GM21619 (cell line): Measurements from ENCODE around the gene RILPL1.
"Not testable (repeated sequence)": the region's sequence is repeated elsewhere in the genome, so short reads cannot be mapped to it uniquely, and the experiment has no call there.

Experiments
- ATAC-seq: cut with Tn5 transposase; IDR thresholded peaks from one replicate; pipeline ENCODE4 v1.9.1; 2021; ENCODE audit not compliant: unreplicated experiment

The RILPL1 gene, protein sequence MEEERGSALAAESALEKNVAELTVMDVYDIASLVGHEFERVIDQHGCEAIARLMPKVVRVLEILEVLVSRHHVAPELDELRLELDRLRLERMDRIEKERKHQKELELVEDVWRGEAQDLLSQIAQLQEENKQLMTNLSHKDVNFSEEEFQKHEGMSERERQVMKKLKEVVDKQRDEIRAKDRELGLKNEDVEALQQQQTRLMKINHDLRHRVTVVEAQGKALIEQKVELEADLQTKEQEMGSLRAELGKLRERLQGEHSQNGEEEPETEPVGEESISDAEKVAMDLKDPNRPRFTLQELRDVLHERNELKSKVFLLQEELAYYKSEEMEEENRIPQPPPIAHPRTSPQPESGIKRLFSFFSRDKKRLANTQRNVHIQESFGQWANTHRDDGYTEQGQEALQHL

DNA sequence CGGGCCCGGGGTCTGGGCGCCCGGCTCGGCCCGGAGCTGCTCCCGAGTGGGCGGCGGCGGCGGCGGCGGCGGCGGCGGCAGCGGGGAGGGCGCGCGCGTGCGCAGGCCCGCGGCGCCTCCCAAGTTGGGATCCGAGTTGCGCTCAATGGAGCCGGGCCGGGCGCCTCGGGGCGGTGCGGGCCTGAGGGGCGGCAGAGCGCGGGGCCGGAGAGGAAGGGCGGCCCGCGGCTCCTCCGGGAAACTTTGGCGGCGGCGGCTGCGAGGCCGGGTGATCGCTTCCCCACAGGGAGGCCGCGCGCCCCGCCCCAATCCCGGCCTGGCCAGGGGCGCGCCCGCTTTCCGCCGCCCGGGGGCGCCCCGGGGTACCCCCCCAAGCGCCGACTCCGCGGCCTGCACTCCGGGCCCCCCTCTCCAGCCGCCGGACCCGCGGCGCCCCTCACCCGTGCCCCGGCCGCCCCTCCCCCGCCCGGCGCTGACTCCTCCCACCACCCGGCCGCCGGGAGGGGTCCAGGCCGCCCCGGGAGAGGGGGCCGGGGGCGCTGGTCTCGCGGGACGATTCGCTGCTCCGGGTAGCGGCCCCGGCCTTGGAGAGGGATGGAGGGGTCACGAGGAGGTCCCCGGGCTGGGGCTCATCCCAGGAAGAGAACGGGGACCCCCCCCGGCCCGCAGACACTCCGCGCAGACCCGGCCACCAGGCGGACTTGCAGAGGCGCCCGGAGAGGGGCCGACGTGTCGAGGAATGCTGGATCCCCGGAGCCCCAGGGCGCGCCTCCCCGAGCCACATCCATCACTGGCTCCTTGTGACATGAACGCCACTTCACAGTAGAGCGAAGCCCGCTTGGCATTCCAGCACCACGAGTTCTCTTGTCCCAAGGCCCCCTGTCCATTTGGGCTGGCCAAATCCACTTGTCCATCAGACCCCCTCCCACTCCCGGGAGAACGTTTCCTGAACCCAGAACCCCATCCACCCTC, at the start of gene RILPL1:
RILPL1 (minus strand) TSS at position 48 of the 972 bp plus-strand sequence. CDS start 237 bp downstream, outside the sequence.
- no peak for ATAC-seq

DNA sequence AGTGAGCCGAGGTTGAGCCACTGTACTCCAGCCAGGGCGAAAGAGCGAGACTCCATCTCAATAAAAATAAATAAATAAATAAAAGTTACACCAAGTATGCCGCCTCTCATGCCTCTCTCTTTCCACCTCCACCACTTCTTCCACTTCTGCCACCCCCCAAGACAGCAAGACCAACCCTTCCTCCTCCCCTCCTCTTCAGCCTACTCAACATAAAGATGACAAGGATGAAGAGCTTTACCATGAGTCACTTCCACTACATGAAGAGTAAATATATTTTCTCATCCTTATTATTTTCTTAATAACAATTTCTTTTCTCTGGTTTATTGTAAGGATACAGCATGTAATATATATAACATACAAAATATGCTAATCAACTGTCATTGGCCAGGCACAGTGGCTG, 47.3 kb upstream of the RILPL1 start:
- no peak for ATAC-seq

DNA sequence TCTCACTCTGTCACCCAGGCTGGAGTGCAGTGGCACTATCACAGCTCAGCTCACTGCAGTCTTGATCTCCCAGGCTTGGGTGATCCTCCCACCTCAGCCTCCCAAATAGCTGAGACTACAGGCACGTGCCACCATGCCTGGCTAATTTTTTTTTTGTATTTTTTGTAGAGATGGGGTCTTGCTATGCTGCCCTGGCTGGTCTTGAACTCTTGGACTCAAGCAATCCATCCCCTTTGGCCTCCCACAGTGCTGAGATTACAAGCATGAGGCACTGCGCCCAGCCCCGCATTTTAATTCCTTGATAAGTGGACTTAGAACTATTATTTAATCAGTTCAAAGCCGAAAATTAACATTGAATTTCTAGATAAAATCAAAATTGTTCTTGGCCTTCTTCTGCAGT, 45.3 kb upstream of the RILPL1 start:
- not testable (repeated sequence) for ATAC-seq

DNA sequence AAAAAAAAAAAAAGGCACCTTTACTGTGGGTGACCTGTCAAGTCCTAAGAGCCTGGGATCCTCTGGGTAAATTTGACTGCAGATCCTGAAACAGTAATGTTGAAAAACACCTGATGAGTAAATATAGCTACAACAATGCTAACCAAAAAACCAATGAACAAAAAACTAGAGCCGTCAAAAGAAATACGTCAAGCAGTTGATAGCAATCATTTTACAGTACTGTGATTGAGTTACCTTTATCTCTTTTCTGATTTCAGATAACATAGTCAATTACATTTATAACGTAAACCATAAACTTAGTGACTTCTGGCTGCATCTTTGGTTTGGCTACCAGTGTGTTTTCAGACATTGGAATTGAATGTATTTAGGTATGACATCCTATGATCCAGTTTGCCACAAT, 44.7 kb upstream of the RILPL1 start:
- ATAC-seq: no peak

DNA sequence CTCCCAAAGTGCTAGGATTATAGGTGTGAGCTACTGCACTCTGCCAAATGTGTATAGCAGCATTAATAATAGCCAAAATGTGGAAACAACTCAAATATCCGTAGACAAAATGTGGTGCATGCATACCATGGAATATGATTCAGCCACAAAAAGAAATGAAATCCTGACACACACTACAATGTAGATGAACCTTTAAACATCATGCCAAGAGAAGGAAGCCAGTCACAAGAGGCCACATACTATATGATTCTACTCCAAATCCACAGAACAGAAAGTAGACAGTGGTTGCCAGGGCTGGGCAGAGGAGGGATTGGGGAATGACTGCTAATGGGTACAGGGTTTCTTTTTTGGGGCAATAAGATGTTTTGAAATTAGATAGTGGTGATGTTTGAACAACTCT, 43.1 kb upstream of the RILPL1 start:
- no peak for ATAC-seq

DNA sequence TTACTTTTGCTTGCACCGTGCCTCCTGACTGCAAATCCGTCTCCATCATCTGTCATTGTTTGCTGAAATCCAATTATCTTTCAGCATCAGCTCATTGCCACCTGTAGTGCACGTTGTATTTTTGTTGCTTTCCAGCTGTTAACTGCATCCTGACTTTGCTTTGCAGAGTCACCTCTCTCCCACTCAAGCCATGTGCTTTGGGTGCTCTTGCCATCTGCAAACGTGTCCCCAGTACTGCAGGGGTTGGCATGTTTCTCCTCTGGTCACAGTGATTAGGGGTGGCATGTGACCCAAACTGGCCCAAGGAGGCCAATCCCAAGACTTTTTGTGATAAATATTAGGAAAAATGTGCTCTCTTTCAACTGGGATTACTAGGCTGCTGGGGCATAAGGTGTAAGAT, 40.4 kb upstream of the RILPL1 start:
- no peak for ATAC-seq

DNA sequence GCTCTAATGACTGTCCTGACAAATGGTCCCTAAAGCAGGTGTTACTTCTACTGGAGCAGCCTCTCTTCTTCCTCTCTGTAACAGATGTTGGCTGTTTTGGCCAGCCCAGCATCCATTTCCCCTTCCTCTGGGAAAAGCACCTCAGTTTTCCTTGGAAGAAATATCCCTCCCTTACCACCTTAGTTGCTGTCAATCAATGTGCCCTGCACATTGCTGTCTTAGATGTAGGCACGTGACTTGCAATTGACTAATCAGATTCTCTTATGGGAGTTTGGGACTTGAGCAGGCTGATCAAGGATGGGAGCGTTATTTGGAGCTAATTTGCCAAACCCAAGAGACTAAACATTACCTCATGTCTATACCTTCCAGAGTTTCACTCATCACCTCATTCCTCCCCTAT, 38.9 kb upstream of the RILPL1 start:
- no peak for ATAC-seq

DNA sequence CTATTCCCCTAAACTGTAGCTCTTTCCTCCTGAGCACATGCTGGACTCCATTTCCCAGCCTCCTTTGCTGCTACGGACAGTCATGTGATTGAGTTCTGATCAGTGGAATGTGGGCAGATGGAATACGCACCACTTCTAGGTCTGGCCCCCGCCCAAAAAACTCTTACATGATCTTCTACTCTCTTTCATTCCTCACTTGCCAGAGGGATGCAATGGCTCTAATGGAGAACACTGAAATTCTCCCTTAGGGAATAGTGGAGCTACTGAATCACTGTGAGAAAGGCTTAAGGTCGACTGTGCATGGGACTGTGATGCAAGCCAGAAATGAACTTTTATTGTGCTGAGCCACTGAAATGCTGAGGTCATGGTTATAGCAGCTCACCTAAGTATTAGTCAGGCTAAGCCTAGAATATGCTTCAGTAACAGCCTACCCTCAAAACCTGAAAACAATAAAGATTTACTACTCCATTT, 37.9 kb upstream of the RILPL1 start:
- no peak for ATAC-seq

DNA sequence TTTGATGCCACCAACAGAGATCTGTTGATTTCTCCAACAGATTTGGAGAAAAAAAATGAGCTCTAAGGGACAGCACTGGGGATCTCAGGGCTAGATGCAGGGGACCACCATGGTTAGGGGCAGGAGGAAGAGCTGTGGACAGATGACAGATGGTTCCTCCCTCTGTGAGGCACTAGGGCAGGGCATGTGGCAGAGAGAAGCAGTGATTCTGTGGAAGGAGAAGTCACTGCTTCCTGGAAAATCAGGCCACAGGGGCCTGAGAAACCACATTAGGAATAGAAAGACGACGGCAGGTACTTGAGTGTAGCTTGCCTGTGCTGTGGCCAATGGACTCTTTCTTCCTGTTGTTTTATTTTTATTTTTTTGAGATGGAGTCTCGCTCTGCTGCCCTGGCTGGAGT, 25.9 kb upstream of the RILPL1 start:
- no peak for ATAC-seq

DNA sequence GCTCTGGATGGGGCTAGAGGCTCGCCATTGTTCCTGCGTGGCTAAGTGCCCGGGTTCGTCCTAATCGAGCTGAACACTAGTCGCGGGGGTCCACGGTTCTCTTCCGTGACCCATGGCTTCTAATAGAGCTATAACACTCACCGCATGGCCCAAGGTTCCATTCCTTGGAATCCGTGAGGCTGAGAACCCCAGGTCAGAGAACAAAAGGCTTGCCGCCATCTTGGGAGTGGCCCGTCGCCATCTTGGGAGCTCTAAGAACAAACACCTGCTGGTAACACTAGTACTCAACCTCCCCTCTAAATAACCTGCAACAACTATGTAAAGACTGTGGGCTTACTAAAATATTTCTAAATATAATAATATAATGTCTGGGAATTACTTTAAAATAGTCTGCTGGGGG, 25.0 kb upstream of the RILPL1 start:
- ATAC-seq: not testable (repeated sequence)

DNA sequence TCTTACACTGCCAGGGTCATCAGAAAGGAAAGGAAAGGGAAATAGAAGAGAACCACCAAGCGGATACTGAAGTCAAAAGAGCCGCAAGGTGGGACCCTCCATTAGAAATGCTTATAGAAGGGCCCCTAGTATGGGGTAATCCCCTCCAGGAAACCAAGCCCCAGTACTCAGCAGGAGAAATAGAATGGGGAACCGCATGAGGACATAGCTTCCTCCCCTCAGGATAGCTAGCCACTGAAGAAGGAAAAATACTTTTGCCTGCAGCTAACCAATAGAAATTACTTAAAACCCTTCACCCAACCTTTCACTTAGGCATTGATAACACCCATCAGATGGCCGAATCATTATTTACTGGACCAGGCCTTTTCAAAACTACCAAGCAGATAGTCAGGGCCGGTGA, 21.3 kb upstream of the RILPL1 start:
- not testable (repeated sequence) for ATAC-seq

DNA sequence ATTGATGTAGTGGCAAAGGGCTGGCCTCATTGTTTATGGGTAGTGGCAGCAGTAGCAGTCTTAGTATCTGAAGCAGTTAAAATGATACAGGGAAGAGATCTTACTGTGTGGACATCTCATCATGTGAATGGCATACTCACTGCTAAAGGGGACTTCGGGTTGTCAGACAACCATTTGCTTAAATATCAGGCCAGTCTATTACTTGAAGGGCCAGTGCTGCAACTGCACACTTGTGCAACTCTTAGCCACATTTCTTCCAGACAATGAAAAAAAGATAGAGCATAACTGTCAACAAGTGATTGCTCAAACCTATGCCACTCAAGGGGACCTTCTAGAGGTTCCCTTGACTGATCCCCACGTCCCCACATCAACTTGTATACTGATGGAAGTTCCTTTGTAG, 20.6 kb upstream of the RILPL1 start:
- not testable (repeated sequence) for ATAC-seq

DNA sequence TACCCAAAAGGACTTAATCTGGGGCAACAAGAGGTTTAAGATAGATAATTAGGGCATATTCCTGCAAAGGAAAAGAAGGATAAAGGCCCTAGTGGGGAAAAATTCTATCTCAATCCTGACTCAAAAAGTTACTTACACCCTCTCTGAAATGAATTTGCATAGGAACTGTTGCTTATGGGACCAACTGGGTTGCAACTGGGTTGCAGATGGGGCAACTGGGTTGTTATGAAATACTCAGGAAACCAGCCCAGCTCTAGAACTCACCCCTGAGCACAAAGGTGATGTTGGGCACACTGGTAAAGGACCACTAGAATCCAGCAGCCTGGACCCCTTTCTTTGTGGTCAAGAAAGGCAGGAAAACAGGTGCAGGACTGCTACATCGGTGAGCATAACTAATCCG, 17.2 kb upstream of the RILPL1 start:
- no peak for ATAC-seq

DNA sequence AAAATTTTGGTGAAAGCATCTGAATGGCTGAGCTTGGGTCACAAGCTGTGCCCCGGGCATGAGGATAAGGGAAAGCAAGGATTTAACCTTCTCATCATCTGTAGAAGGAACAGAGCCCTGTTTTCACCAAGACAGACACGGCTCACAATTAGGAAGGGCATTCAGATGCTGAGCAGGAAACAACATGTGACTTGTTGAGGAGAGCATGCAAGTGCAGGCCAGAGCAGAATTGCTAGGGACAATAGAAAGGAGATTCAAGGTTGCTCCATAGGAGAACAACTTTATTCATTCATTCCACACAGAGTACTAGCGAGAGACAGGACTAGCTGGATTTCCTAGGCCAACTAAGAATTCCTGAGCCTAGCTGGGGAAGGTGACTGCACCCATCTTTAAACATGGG, 14.6 kb upstream of the RILPL1 start:
- ATAC-seq: no peak

DNA sequence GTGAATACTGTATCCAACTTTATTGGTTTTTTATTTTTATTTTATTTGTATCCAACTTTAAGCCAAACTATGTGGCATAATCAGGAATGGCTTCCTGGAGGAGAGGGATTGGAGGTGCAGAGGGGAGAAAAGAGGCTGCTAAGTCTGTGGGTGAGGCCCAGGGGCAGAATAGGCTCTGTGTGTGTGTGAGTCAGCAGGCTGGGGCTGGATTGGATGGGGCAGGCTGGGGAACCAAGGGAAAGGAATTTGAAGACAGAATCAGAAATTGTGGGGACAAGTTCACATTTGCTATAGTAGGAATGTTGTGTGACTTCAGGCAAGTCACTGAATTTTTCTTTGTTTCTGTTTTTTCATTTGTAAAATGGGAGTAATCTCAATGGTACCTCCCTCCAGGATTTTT, 12.8 kb upstream of the RILPL1 start:
- no peak for ATAC-seq

DNA sequence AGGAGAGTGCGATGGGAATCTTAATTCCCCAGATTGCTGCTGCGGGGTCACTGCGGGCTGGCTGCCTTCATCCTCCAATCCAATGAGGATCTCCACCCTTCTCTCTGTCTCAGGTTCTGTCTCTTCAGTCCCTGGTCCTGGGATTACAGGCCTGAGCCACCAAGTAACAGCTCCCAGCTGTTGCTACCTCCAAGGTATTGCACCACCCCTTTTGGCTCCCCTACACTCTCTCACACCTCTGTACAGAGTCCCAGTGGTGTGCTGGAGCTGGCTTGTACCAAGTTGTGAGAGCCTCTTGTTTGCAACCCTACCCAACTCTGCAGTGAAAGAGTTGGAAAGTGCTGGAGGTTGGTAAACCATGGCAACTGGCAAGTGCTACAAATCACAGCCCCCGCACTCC, 10.0 kb upstream of the RILPL1 start:
- ATAC-seq: no peak

DNA sequence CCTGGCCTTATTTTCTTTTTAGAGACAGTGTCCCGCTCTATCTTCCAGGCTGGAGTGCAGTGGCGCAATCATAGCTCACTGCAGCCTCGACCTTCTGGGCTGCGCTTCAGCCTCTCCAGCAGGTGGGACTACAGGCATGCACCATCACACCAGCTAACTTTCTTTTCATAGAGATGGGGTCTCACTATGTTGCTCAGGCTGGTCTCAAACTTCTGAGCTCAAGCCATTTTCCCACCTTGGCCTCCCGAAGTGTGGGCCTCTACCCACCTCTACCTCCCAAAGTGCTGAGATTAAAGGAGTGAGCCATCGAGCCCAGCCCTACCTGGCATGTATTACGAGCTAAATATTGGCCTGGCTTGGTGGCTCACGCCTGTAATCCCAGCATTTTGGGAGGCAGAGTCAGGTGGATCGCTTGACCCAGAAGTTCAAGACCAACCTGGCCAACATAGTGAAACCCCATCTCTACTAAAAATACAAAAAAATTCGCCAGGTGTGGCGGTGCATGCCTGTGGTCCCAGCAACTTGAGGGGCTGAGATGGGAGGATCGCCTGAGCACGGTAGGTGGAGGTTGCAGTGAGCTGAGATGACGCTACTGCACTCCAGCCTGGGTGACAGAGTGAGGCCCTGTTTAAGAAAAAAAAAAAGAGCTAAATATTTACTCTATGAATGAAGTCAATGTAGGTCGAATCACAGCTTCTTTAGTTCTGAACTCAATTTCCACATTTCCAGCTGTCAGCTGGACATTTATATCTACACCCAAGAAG, 7.6 kb upstream of the RILPL1 start:
- ATAC-seq: no peak

DNA sequence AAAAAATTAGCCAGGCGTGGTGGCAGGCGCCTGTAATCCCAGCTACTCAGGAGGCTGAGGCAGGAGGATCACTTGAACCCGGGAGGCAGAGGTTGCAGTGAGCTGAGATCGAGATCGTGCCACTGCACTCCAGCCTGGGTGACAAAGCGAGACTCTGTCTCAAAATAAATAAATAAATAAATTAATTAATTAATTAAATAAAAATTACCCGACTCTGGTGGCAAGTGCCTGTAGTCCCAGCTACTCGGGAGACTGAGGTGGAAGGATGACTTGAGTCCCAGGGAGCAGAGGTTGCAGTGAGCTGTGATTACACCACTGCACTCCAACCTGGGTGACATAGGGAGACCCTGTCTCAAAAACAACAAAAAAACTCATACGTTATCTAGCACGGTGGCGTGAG, 2.4 kb upstream of the RILPL1 start:
- not testable (repeated sequence) for ATAC-seq

DNA sequence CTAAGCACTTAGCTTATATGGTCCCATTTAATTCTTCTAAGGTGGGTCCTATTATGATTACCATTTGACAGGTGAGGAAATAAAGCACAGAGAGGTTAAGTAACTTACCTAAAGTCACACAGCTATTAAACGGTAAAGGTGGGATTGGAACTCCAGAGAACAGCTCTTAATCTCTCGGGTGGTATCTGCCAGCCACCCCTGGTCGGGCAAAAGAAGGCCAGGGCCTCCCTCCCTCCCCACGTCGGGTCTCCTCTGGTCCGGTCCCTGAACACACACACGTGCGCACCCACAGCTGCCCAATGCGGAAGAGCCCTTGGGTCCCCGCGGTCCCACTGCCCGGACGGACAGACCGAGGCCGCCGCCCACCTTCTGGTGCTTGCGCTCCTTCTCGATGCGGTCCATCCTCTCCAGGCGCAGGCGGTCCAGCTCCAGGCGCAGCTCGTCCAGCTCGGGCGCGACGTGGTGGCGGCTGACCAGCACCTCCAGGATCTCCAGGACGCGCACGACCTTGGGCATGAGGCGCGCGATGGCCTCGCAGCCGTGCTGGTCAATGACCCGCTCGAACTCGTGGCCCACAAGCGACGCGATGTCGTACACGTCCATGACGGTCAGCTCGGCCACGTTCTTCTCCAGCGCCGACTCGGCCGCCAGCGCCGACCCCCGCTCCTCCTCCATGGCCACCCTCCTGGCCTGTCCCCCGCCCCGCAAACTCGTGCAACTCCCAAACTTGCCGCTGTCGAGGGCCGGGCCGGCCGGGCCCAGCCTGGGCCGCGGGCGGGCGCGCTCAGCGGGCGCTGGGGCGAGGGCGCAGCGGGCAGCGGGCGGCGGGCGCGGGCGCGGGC, 490 bp downstream of the RILPL1 start:
- no peak for ATAC-seq

DNA sequence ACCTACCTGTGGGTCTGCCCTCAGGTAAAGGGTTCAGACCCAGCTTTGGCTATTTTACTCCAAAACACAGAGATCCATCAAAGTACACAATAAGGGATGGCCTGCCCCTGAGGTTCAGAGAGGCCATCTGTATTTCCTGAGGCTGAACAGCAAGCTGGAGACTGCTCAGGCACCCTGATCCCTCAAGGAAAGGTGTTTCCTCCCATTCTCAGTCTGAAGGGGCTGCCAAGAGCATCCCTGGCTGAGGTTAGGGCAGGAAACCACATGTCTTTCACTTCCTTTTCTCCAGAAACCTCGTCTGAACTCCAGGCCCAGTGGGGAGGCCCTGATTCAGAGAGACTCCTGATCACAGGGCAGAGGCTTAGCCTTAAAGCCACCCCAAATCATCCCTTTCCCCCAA, 1.5 kb downstream of the RILPL1 start:
- no peak for ATAC-seq
